Colonic mucosa (tissue), 4 donors: ENCODE data around the gene ANKRD40CL. TPM values are rescaled to one million over a fixed set of nuclear protein-coding genes. Genes with fewer than 3 reads are reported as not detected.
"Not testable (repeated sequence)": the region's sequence is repeated elsewhere in the genome, so short reads cannot be mapped to it uniquely, and the experiment has no call there.

ENCODE experiments used
- DNase-seq: peaks from one replicate; pipeline ENCODE4 v3.0.0-alpha.2; 2020
- H3K27ac ChIP-seq: fragments of 200-600 bp; one replicate; pipeline ENCODE4 v1.8.0; 2021
- H3K27me3 ChIP-seq: fragments of 200-600 bp; one replicate; pipeline ENCODE4 v1.8.0; 2021
- H3K36me3 ChIP-seq: fragments of 200-600 bp; one replicate; pipeline ENCODE4 v1.8.0; 2021
- H3K4me1 ChIP-seq: fragments of 200-600 bp; one replicate; pipeline ENCODE4 v1.8.0; 2021; ENCODE audit warnings: mild to moderate bottlenecking
- H3K4me3 ChIP-seq: fragments of 200-600 bp; one replicate; pipeline ENCODE4 v1.8.0; 2021
- H3K9ac ChIP-seq, 2 donors: one replicate each; pipeline ENCODE4 v1.7.0; 2013; ENCODE audit warnings: control low read depth in 2 of 2, low read depth in 2 of 2, low read length in 2 of 2
- H3K9me3 ChIP-seq: fragments of 200-600 bp; one replicate; pipeline ENCODE4 v1.8.0; 2021
- intact Hi-C: fragments of 100-400 bp; cut with DNase I; formaldehyde crosslinking; loops from one replicate; pipeline ENCODE4 v1.14.1; 2022
- total RNA-seq, 2 donors: library from RNA; stranded (reverse); fragmentation: NEBNext Ultra II Directional in 1 of 2; extraction: Animal tissue kit (Norgen Biotek cat#: 25700) in 1 of 2; gene quantifications; one replicate each; pipeline ENCODE4 v1.2.1, GENCODE V29; 2021
- TF ChIP-seq, protein P1 (sequence below): fragments of 200-600 bp; IDR thresholded peaks from one replicate; pipeline ENCODE4 v1.8.0; 2022; ENCODE audit warnings: antibody characterized with exemption, mild to moderate bottlenecking
- donor health status: healthy.
- donor health status: DM: no; HTN: no; CAD: no.
- donor health status: DM: no; HTN: no; CAD: no.

The ANKRD40CL gene
- total RNA-seq, 2 donors from 2014 or later: 44.9 to 54.5 TPM

DNA sequence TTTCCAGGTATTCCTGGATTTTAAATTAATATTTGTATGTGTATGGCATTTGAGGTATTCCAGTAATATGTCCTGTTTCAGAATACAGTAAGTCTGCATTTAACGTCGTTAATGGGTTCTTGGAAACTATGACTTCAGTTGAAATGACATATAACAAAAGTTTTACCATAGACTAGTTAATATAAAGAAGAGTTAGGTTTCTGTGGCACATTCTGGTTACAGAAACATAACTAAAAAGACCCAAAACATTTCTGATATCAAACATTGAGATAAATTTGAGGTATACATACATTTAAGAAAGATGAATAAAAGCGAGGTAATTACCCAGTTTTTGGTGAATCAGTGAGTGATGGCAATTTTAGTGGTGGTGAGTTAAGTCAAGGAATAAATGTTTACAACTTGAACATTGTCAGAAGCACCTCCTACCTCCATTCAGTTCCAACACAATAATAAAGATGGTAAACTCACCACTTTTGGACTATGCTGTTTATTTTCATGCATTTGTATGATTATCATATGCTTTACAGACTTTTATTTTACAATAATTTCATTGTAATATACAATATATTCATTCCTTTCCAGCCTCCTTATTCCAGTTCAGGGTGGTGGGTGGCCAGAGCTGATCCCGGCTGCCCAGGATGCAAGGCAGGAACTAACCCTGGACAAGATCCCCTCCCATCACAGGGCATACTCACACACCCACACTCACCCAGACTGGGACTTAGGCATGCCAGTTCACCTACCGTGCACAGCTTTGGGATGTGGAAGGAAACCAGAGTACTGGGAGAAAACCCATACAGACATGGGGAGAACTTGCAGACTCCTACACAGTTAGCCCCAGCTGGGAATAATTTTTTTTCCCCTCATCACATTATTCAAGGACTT lies 38.2 kb downstream of the ANKRD40CL start:
- Histone ChIP-seq H3K27ac (no peak overlapping the region), H3K9ac (peak overlapping the region in 1 of 2 donors; percentile 1), H3K9me3 (no peaks in the 10 kb centered on the region), H3K27me3 (no peaks in the 10 kb centered on the region), H3K4me3 (no peak overlapping the region), H3K4me1 (peaks cover 8% of the 10 kb centered on the region), H3K36me3 (no peaks in the 10 kb centered on the region)
- DNase-seq: no peak
- intact Hi-C loops: no loop called here
- TF ChIP-seq, protein P1, sequence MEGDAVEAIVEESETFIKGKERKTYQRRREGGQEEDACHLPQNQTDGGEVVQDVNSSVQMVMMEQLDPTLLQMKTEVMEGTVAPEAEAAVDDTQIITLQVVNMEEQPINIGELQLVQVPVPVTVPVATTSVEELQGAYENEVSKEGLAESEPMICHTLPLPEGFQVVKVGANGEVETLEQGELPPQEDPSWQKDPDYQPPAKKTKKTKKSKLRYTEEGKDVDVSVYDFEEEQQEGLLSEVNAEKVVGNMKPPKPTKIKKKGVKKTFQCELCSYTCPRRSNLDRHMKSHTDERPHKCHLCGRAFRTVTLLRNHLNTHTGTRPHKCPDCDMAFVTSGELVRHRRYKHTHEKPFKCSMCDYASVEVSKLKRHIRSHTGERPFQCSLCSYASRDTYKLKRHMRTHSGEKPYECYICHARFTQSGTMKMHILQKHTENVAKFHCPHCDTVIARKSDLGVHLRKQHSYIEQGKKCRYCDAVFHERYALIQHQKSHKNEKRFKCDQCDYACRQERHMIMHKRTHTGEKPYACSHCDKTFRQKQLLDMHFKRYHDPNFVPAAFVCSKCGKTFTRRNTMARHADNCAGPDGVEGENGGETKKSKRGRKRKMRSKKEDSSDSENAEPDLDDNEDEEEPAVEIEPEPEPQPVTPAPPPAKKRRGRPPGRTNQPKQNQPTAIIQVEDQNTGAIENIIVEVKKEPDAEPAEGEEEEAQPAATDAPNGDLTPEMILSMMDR: no peak

DNA sequence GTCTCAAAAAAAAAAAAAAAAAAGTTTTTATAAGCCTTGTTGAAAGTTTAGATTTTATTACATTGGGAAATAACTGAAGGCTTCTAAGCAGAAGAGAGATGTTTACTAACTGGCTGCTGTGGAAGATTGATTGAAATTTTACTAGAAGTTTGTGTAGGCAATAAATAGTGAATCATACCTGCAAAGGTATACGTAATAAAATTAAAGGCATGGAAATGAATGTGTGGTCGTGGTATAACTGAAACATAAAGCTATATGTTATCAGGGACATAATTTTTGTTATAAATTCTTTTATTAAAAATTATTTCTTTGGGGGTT lies 39.2 kb downstream of the ANKRD40CL start:
- no peak overlapping the region for H3K4me3 ChIP-seq
- H3K9me3 ChIP-seq: no peaks in the 10 kb centered on the region
- no peak overlapping the region for H3K9ac ChIP-seq
- H3K27me3 ChIP-seq: no peaks in the 10 kb centered on the region
- no peak for DNase-seq
- H3K27ac ChIP-seq: no peak overlapping the region
- TF ChIP-seq, protein P1: no peak
- peaks cover 10% of the 10 kb centered on the region for H3K4me1 ChIP-seq
- intact Hi-C loops: no loop called here
- no peaks in the 10 kb centered on the region for H3K36me3 ChIP-seq

DNA sequence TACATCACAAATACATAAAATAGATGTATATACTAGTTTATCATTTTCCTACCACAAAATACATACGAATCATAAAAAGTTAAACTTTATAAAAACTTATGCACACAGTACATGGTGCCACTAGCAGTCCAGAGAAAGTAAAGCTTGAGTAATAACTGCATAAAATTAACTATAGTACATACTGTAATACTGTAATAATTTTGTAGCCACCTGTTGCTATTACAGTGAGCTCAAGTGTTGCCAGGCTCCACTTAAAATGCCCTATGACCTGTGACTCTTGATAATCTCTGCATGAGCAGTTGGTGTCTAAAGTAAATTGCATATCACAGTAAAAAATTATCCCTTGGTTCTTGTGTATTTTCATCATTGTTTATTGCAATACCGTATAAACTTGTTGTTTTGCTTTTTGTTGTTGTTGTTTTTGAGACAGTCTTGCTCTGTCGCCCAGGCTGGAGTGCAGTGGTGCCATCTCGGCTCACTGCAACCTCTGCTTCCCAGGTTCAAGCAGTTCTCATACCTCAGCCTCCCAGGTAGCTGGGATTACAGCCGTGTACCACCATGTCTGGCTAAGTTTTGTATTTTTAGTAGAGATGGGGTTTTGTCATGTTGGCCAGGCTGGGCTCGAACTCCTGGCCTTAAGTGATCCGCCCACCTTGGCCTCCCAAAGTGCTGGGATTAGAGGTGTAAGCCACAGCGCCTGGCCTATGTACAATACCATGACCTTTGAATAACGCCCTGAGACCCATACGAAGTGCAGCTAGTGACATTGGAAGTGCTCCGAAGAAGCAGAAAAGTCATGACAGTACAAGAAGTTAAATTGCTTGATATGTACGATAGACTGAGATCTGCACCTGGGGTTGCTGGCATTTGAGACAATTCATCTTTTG lies 41.3 kb downstream of the ANKRD40CL start:
- no peak for DNase-seq
- TF ChIP-seq, protein P1: no peak
- no peaks in the 10 kb centered on the region for H3K9me3 ChIP-seq
- H3K27me3 ChIP-seq: no peaks in the 10 kb centered on the region
- peaks cover 24% of the 10 kb centered on the region for H3K4me1 ChIP-seq
- no peak overlapping the region for H3K4me3 ChIP-seq
- intact Hi-C loops: no loop called here
- no peak overlapping the region for H3K9ac ChIP-seq
- no peak overlapping the region for H3K27ac ChIP-seq
- no peaks in the 10 kb centered on the region for H3K36me3 ChIP-seq

DNA sequence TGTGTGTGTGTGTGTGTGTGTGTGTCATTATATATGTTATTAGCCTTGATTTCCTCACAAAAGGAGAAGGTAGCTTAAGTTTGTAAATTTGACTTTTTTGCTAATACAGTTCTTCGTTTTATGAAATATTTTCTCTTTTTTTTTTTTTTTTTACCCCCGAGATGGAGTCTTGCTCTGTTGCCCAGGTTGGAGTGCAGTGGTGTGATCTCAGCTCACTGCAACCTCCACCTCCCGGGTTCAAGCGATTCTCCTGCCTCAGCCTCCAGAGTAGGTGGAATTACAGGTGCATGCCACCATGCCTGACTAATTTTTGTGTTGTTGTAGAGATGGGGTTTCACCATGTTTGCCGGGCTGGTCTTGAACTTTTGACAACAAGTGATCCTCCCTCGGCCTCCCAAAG lies 42.7 kb downstream of the ANKRD40CL start:
- not testable (repeated sequence) for H3K9me3 ChIP-seq, H3K4me3 ChIP-seq, H3K9ac ChIP-seq, H3K27me3 ChIP-seq, H3K27ac ChIP-seq, DNase-seq, H3K36me3 ChIP-seq
- H3K4me1 ChIP-seq: peaks cover 24% of the 10 kb centered on the region
- intact Hi-C loops: loop anchor here (5.0 kb wide), 1 partner anchor 43 kb away; the partner anchor contains the start of gene ANKRD40CL

DNA sequence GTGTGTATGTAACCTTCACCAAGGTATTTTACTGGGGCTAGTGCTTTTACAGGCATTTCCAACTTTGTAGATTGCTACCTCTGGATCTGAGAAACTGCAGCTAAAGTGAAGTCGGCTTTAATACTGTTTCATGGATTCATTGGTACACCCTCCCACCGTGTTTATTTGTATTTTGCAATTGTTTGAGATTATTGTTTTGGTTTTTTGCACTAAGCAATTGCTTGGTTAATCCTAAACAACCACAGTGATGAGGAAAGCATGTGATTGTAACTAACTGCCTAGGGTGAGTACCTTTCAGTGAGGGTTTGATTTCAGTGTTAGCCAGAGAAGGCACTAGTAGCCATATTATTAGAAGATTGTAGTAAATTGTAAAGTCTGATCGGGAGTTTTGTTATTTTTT lies 44.6 kb downstream of the ANKRD40CL start:
- intact Hi-C loops: loop anchor here (5.0 kb wide), 1 partner anchor 45 kb away; the partner anchor contains the start of gene ANKRD40CL
- Histone ChIP-seq H3K9ac (no peak overlapping the region), H3K27ac (no peak overlapping the region), H3K4me3 (no peak overlapping the region), H3K36me3 (no peaks in the 10 kb centered on the region), H3K9me3 (no peaks in the 10 kb centered on the region), H3K4me1 (peaks cover 24% of the 10 kb centered on the region), H3K27me3 (no peaks in the 10 kb centered on the region)
- DNase-seq: no peak
- TF ChIP-seq, protein P1: no peak
